GM18868 (cell line): ENCODE results near the gene LHFPL6.

Source experiments
- ATAC-seq: cut with Tn5 transposase; IDR thresholded peaks from one replicate; pipeline ENCODE4 v1.9.1; 2021; ENCODE audit warnings: mild to moderate bottlenecking, moderate library complexity; ENCODE audit not compliant: unreplicated experiment

Gene LHFPL6

GRCh38 chr13:39318161-39318560 is 284.8 kb downstream of the LHFPL6 start:
- no peak for ATAC-seq

- no peak for ATAC-seq
Measured at GRCh38 chr13:39317291-39317690, 285.7 kb downstream of the LHFPL6 start.

GRCh38 chr13:39315796-39316195 is 287.2 kb downstream of the LHFPL6 start:
- ATAC-seq = no peak

- ATAC-seq = no peak
Measured at GRCh38 chr13:39313721-39314120, 289.3 kb downstream of the LHFPL6 start.

- no peak for ATAC-seq
Measured at GRCh38 chr13:39312596-39312995, 290.4 kb downstream of the LHFPL6 start.

- no peak for ATAC-seq
Measured at GRCh38 chr13:39311619-39312018, 291.4 kb downstream of the LHFPL6 start.

- no peak for ATAC-seq
Measured at GRCh38 chr13:39310961-39311360, 292.0 kb downstream of the LHFPL6 start.

GRCh38 chr13:39306639-39307589 is 296.1 kb downstream of the LHFPL6 start:
- peak; percentile 95 for ATAC-seq

- no peak for ATAC-seq
Measured at GRCh38 chr13:39302820-39303219, 300.2 kb downstream of the LHFPL6 start.

GRCh38 chr13:39298951-39299350 is 304.0 kb downstream of the LHFPL6 start:
- no peak for ATAC-seq

GRCh38 chr13:39297664-39298171 is 305.3 kb downstream of the LHFPL6 start:
- ATAC-seq = no peak

GRCh38 chr13:39297023-39297422 is 306.0 kb downstream of the LHFPL6 start:
- ATAC-seq = no peak

GRCh38 chr13:39296193-39296592 is 306.8 kb downstream of the LHFPL6 start:
- no peak for ATAC-seq
